ENCODE results near the gene KCNQ1. TPM values are rescaled to one million over a fixed set of nuclear protein-coding genes. Genes with fewer than 3 reads are reported as not detected.

KCNQ1 gene
- total RNA-seq, 2 experiments from 2014 or later = 9.1 to 10.9 TPM

DNA sequence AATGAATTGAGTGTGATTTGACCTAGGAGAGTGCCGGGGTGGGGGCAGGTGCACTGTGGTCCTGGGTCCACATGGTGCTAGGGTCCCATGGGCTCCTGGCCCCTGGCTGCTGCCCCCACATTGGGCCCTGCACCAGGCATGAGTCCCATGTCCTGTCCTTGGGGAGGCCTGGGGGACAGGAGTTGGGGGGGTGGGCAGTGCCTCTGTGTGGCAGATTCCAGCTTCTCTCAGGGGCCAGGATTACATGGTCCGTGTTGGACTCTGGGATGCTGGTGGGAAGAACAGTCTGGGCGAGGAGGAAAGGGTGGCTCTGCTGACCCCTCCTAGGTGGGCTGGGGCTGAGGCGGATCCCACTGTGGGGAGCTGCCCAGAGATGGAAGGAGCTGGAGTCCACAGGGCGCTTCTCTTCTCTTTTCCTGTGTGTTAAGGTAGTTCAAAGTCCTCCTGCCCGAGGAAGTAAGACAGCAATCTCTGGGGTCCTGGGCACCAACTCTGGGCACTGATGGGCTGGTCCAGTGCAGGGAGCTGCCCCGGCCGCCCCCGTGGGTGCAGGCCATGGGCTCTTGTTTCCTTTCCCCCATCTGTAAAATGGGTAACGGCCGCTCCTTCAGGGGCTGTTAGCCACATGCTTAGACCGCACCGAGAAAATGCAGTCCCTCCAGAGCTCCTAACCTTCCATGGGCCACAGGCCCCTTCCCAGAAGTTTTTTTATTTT, 19.8 kb downstream of the KCNQ1 start:
- Mint-ChIP-seq H3K4me3 (no peak overlapping the region), H3K9me3 (ENCODE audit: low read depth) (no peaks in the 10 kb centered on the region), H3K27ac (no peak overlapping the region), H3K4me1 (peaks cover 41% of the 10 kb centered on the region), H3K36me3 (ENCODE audit: low read depth) (no peaks in the 10 kb centered on the region), H3K27me3 (no peaks in the 10 kb centered on the region)
- DNase-seq (no peak), ATAC-seq (no peak)
- intact Hi-C loops (cut with DNase I, micrococcal nuclease) = no loop called here
- CTCF ChIA-PET = interaction anchor here (0.6 kb wide), 1 partner anchor 67 kb away, joined by 3 read pairs; no protein-coding TSS in a partner anchor
- POLR2A ChIA-PET = no interaction called here

DNA sequence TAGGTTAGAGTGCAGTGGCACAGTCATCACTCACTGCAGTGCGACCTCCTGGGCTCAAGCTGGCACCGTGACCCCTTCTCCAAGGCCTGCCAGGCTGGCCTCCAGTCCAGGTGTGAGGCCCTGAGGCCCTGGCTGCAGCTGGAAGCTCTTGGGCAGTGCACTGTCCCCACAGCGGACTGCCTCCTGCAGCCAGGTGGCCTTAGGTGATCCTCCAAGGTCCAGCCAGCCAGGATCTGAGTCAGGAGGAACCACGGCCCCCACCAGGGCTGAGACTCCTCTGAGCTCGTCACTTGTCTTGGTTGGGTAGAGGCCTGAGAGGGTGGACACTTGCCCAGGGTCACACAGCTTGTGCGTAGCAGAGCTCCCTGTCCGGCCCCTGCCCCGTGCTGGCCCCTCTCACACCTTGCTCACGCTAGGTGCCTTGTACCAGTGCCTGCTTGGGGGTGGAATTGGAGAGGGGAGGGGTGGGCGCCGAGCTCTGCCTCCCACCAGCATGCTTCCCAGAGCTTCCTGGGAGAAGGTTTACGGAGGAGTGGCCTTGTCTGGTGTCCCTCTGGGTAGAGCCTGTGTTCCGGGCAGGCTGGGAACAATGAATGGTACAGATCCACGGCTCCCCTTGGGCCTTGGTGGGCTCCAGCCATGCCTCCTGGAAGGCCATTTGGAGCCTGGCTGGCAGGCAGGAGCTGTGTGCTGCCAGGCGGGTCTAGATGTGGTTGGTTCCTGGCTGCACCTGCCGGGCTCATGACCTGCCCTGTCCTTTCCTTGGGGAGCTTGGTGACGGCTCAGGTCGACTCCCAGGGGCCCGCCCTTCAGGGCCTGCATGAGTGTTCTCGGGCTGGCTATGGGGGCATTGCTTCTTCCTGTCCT, 20.6 kb downstream of the KCNQ1 start:
- Mint-ChIP-seq H3K36me3 (ENCODE audit: low read depth) (no peaks in the 10 kb centered on the region), H3K27me3 (no peaks in the 10 kb centered on the region), H3K27ac (no peak overlapping the region), H3K4me1 (peaks cover 46% of the 10 kb centered on the region), H3K4me3 (no peak overlapping the region), H3K9me3 (ENCODE audit: low read depth) (no peaks in the 10 kb centered on the region)
- intact Hi-C loops (cut with DNase I, micrococcal nuclease) = no loop called here
- ATAC-seq = no peak
- DNase-seq = no peak
- ChIA-PET CTCF (interaction anchor here (0.6 to 0.7 kb wide), 2 partner anchors 66 to 363 kb away, joined by 3 read pairs; no protein-coding TSS in a partner anchor), POLR2A (no interaction called here)

GRCh38 chr11:2466069-2466801, 21.4 kb downstream of the KCNQ1 start:
- ChIA-PET POLR2A (no interaction called here), CTCF (interaction anchor here (0.7 to 0.8 kb wide), 2 partner anchors 67 to 362 kb away, joined by 3 read pairs; no protein-coding TSS in a partner anchor)
- intact Hi-C loops (cut with DNase I, micrococcal nuclease) = no loop called here
- H3K9me3 Mint-ChIP-seq (ENCODE audit: low read depth) = no peaks in the 10 kb centered on the region
- ATAC-seq = no peak
- peaks cover 46% of the 10 kb centered on the region for H3K4me1 Mint-ChIP-seq
- H3K27me3 Mint-ChIP-seq = no peaks in the 10 kb centered on the region
- no peak overlapping the region for H3K4me3 Mint-ChIP-seq
- no peak overlapping the region for H3K27ac Mint-ChIP-seq
- DNase-seq = no peak
- H3K36me3 Mint-ChIP-seq (ENCODE audit: low read depth) = no peaks in the 10 kb centered on the region

DNA sequence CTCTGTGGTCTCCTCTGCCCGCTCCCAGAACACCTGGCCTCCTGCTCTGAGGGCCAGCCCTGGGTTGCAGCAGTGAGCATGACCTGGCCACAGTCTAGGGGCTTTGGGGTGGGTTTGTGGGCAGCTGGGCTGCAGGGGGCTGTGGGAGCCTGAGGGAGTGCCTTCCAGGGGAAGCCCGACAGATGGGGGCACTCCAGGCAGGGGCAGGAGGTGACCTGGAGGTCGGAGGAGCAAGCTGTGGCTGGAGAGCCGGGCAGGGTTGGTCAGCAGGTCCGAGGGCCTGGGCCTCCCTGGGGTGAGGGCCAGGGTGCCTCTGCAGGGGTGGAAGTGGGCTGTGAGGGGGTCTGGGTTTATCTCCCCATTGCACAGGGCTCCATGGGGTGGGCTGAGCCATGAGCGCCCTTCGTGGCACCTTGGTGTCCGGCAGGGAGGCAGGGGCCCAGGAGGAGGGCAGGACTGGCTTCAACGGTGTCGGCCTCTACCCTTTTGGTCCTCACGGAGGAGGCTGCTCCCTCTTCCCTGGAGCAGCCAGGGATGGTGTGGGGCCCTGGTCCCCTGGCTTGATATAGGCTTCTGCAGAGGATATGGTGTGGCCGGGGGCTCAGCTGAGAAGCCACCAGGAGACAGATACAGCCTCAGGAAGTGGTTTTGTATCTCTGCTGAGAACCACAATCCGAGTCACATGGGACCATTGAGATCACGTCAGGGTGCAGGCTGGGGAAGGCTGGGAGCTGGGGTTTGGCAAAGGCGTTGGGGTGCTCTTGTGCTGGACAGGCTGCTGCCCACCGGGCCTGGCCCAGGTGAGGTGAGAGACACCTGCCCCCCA, 22.3 kb downstream of the KCNQ1 start:
- intact Hi-C loops (cut with DNase I, micrococcal nuclease) = loop anchor here in 1 of 2 experiments (1.0 kb wide), 1 partner anchor 14 kb away; no protein-coding TSS in a partner anchor
- peak; percentile 75 for DNase-seq
- no peaks in the 10 kb centered on the region for H3K36me3 Mint-ChIP-seq (ENCODE audit: low read depth)
- no peaks in the 10 kb centered on the region for H3K9me3 Mint-ChIP-seq (ENCODE audit: low read depth)
- peak; percentile 99 for ATAC-seq
- H3K27ac Mint-ChIP-seq = peak overlapping the region; percentile 47
- ChIA-PET CTCF (interaction anchor here (0.8 kb wide), 1 partner anchor 66 kb away, joined by 3 read pairs; no protein-coding TSS in a partner anchor), POLR2A (no interaction called here)
- H3K27me3 Mint-ChIP-seq = no peaks in the 10 kb centered on the region
- peaks cover 48% of the 10 kb centered on the region for H3K4me1 Mint-ChIP-seq
- no peak overlapping the region for H3K4me3 Mint-ChIP-seq

DNA sequence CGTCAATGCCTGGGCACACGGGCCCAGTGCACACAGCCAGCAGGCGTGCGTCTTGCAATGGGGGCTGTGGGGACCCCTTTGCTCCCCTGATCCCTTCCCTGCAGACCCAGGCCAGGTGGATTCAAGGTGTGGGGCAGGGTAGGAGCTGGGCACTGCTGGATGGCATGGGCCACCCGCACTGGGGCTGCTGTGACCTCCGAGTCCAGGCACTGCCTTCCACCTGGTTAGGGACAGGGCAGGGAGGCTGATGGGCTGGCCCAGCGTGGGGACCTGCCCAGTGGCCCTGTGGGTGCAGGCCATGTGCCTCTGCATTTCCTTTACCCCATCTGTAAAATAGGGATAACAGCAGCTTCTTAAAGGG, 22.9 kb downstream of the KCNQ1 start:
- Mint-ChIP-seq H3K4me3 (no peak overlapping the region), H3K27me3 (no peaks in the 10 kb centered on the region), H3K4me1 (peaks cover 49% of the 10 kb centered on the region), H3K27ac (peak overlapping the region; percentile 47), H3K9me3 (ENCODE audit: low read depth) (no peaks in the 10 kb centered on the region), H3K36me3 (ENCODE audit: low read depth) (no peaks in the 10 kb centered on the region)
- DNase-seq (no peak), ATAC-seq (no peak)
- POLR2A ChIA-PET = no interaction called here
- intact Hi-C loops (cut with DNase I, micrococcal nuclease) = loop anchor here in 1 of 2 experiments (1.0 kb wide), 1 partner anchor 14 kb away; no protein-coding TSS in a partner anchor
- CTCF ChIA-PET = no interaction called here

DNA sequence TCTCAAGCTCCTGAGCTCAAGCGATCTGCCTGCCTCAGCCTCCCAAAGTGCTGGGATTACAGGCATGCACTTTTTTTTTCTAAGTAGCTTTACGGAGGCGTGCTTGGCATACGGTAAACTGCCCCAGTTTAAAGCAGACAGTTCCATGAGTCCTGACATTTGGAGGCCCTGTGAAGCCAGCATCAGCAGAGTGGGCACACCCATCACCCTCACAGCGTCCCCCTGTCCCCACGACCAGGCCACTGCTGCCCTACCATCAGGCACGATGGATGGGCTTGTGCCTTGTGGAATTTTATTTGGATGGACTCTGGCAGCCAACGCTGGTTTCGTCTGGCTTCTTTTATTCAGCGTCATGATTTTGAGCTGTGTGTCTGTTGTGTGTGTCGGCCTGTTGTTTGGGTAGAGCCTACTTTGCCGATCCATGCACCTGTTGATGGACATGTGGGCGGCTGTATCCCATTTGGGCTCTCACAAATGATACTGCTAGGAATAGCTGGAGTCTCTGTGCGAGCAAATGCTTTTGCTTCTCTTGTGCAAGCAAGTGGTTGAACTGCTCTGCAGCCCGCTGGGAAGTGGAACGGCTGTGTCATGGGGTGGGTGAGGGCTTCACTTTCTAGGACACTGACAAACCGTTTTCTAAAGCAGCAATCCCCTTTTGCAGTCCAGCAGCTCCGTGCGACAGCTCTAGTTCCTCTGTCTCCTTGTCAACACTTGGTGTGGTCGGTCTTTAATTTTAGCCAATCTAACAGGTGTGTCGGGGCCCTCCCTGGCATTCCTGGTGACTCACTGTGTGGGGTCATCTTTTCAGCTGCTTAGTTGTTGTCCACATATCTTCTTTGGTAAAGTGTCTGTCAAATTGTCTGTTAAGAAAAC, 23.8 kb downstream of the KCNQ1 start:
- Mint-ChIP-seq H3K9me3 (ENCODE audit: low read depth) (no peaks in the 10 kb centered on the region), H3K27me3 (no peaks in the 10 kb centered on the region), H3K4me3 (no peak overlapping the region), H3K4me1 (peaks cover 46% of the 10 kb centered on the region), H3K36me3 (ENCODE audit: low read depth) (no peaks in the 10 kb centered on the region), H3K27ac (peak overlapping the region; percentile 19)
- intact Hi-C loops (cut with DNase I, micrococcal nuclease) = no loop called here
- DNase-seq = no peak
- CTCF ChIA-PET = interaction anchor here (1.2 kb wide), 1 partner anchor 48 kb away, joined by 3 read pairs; no protein-coding TSS in a partner anchor
- POLR2A ChIA-PET = interaction anchor here (0.7 kb wide), 2 partner anchors 90 to 305 kb away, joined by 3 to 6 read pairs; no protein-coding TSS in a partner anchor
- ATAC-seq = no peak

GRCh38 chr11:2470495-2470894, 25.7 kb downstream of the KCNQ1 start:
- POLR2A ChIA-PET = no interaction called here
- H3K36me3 Mint-ChIP-seq (ENCODE audit: low read depth) = no peaks in the 10 kb centered on the region
- no peaks in the 10 kb centered on the region for H3K9me3 Mint-ChIP-seq (ENCODE audit: low read depth)
- no peaks in the 10 kb centered on the region for H3K27me3 Mint-ChIP-seq
- H3K27ac Mint-ChIP-seq = no peak overlapping the region
- DNase-seq = no peak
- no peak for ATAC-seq
- CTCF ChIA-PET = no interaction called here
- H3K4me1 Mint-ChIP-seq = peaks cover 44% of the 10 kb centered on the region
- H3K4me3 Mint-ChIP-seq = no peak overlapping the region
- intact Hi-C loops (cut with DNase I, micrococcal nuclease) = no loop called here

DNA sequence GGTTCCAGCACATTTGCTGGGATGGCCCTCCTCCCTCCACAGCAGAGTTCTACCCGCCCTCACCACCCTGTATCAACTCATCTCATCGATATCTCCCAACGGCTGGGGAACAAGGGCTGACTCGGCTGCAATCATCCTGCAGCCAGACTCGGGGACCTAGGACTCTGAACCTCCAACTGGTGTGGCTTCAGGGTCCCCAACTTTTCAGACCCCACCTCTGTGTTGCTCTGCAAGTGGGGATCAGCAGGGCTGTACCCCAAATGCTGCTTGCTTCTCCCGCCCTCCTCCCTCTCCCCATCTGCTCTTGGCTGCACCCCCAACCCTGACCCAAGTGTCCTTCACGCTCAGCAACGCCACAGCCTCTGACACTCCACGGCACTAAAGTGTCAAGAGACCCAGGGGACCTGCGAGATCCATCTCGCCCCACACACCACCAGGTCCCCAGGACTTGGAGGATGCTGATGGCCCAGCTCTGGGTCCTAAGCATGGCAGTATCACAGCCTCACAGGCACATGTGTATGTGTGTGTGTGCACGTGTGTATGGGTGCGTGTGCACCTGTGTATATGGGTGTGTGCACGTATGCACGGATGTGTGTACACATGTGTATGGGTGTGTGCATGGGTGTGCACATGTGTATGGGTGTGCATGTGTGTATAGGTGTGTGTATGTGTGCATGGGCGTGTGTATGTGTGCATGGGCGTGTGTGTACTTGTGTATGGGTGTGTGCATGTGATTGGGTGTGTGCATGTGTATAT, 26.4 kb downstream of the KCNQ1 start:
- H3K27ac Mint-ChIP-seq = no peak overlapping the region
- no peak overlapping the region for H3K4me3 Mint-ChIP-seq
- ChIA-PET CTCF (no interaction called here), POLR2A (no interaction called here)
- H3K4me1 Mint-ChIP-seq = peaks cover 40% of the 10 kb centered on the region
- no peaks in the 10 kb centered on the region for H3K27me3 Mint-ChIP-seq
- ATAC-seq (no peak), DNase-seq (no peak)
- H3K36me3 Mint-ChIP-seq (ENCODE audit: low read depth) = no peaks in the 10 kb centered on the region
- no peaks in the 10 kb centered on the region for H3K9me3 Mint-ChIP-seq (ENCODE audit: low read depth)
- intact Hi-C loops (cut with DNase I, micrococcal nuclease) = no loop called here

GRCh38 chr11:2471804-2472096, 26.9 kb downstream of the KCNQ1 start:
- intact Hi-C loops (cut with DNase I, micrococcal nuclease) = no loop called here
- DNase-seq = no peak
- no peak for ATAC-seq
- POLR2A ChIA-PET = no interaction called here
- H3K27ac Mint-ChIP-seq = no peak overlapping the region
- H3K4me1 Mint-ChIP-seq = peaks cover 35% of the 10 kb centered on the region
- no peaks in the 10 kb centered on the region for H3K27me3 Mint-ChIP-seq
- H3K9me3 Mint-ChIP-seq (ENCODE audit: low read depth) = no peaks in the 10 kb centered on the region
- no peaks in the 10 kb centered on the region for H3K36me3 Mint-ChIP-seq (ENCODE audit: low read depth)
- CTCF ChIA-PET = no interaction called here
- no peak overlapping the region for H3K4me3 Mint-ChIP-seq
